Tibial artery (tissue), 4 donors: ENCODE results near the gene TRMT11.
A peak's percentile ranks its signal among the peaks of the same experiment; 100 is the strongest.
"Not testable (repeated sequence)": the region's sequence is repeated elsewhere in the genome, so short reads cannot be mapped to it uniquely, and the experiment has no call there.

Experiments used
- DNase-seq, 2 donors: peaks; one replicate each; pipeline ENCODE4 v3.0.0-alpha.2; 2019
- H3K27ac ChIP-seq, 2 donors: fragments of 200-600 bp; sonication (generic) in 1 of 2; 1 replicate in 1 of 2; 2 replicates in 1 of 2; pipeline ENCODE4 v1.5.1; 2018 to 2019; ENCODE audit warnings: mild to moderate bottlenecking in 1 of 2
- H3K27me3 ChIP-seq, 2 donors: fragments of 200-600 bp; sonication (generic) in 1 of 2; one replicate each; pipeline versions ENCODE4 v1.5.1 to v1.6.0; 2016 to 2019
- H3K36me3 ChIP-seq, 3 donors: fragments of 200-600 bp; sonication (generic) in 2 of 3; one replicate each; pipeline ENCODE4 v1.5.1; 2016 to 2019; ENCODE audit warnings: mild to moderate bottlenecking in 2 of 3
- H3K4me1 ChIP-seq, 4 donors: fragments of 200-600 bp; sonication (generic) in 2 of 4; 1 replicate in 3 of 4; 2 replicates in 1 of 4; pipeline ENCODE4 v1.5.1; 2016 to 2019
- H3K4me3 ChIP-seq, 2 donors: fragments of 200-600 bp; sonication (generic) in 1 of 2; 1 replicate in 1 of 2; 2 replicates in 1 of 2; pipeline ENCODE4 v1.5.1; 2018 to 2019; ENCODE audit warnings: mild to moderate bottlenecking in 2 of 2
- H3K9me3 ChIP-seq, 3 donors: fragments of 200-600 bp; sonication (generic) in 1 of 3; one replicate each; pipeline ENCODE4 v1.5.1; 2016 to 2019
- intact Hi-C: fragments of 100-400 bp; cut with DNase I; formaldehyde crosslinking; loops from one replicate; pipeline ENCODE4 v1.15.0; 2023; ENCODE audit warnings: low total_unique reads
- TF ChIP-seq, protein P1 (sequence below), 2 experiments: fragments of 200-600 bp in 1 of 2; fragments of 450-650 bp in 1 of 2; IDR thresholded peaks; one replicate each; pipeline ENCODE4 v1.5.1; 2017 to 2019; ENCODE audit warnings: antibody characterized with exemption in 2 of 2, mild to moderate bottlenecking in 1 of 2, moderate library complexity in 1 of 2

TRMT11 gene

DNA sequence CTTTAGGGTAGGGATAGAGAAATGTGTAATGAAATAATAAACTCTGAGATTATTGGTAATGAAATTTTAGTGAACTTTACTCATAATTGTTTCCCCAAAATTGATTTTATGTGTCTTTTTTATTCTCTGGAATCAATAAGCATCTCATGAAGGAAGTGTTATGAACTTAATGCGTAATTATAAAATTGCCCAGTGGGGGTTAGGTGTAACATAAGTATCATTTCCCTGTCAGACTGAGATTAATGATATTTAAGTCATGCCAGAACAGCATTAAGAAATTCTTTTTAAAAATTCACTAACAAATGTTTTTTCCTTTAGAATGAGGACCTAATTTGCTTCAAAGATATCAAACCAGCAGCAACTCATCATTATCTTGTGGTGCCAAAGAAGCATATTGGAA, 19.8 kb upstream of the TRMT11 start:
- Histone ChIP-seq H3K36me3 (no peaks in the 10 kb centered on the region), H3K4me1 (peaks cover 0 to 17% (median 8%) of the 10 kb centered on the region in 4 donors), H3K27ac (no peak overlapping the region), H3K4me3 (no peak overlapping the region), H3K27me3 (no peaks in the 10 kb centered on the region), H3K9me3 (no peaks in the 10 kb centered on the region)
- TF ChIP-seq, protein P1, sequence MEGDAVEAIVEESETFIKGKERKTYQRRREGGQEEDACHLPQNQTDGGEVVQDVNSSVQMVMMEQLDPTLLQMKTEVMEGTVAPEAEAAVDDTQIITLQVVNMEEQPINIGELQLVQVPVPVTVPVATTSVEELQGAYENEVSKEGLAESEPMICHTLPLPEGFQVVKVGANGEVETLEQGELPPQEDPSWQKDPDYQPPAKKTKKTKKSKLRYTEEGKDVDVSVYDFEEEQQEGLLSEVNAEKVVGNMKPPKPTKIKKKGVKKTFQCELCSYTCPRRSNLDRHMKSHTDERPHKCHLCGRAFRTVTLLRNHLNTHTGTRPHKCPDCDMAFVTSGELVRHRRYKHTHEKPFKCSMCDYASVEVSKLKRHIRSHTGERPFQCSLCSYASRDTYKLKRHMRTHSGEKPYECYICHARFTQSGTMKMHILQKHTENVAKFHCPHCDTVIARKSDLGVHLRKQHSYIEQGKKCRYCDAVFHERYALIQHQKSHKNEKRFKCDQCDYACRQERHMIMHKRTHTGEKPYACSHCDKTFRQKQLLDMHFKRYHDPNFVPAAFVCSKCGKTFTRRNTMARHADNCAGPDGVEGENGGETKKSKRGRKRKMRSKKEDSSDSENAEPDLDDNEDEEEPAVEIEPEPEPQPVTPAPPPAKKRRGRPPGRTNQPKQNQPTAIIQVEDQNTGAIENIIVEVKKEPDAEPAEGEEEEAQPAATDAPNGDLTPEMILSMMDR (IDR thresholded peaks at IDR 0.05): no peak
- intact Hi-C loops: no loop called here
- DNase-seq: no peak

DNA sequence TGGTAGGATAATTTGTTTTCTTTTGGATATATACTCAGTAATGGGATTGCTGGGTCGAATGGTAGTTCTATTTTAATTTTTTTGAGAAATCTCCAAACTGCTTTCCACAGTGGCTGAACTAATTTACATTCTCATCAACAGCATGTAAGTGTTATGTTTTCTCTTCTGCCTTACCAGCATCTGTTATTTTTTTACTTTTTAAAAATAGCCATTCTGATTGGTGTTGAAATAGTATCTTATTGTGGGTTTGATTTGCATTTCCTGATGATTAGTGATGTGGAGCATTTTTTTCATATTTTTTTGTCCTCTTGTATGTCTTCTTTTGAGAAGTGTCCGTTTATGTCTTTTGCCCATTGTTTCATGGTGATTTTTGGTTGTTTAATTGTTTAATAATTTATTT, 17.8 kb upstream of the TRMT11 start:
- no peak for DNase-seq
- Histone ChIP-seq H3K36me3 (peaks cover 0 to 1% (median 0%) of the 10 kb centered on the region in 3 donors), H3K9me3 (no peaks in the 10 kb centered on the region), H3K27me3 (no peaks in the 10 kb centered on the region), H3K4me3 (no peak overlapping the region), H3K27ac (no peak overlapping the region), H3K4me1 (peaks cover 0 to 6% (median 3%) of the 10 kb centered on the region in 4 donors)
- intact Hi-C loops: no loop called here
- TF ChIP-seq, protein P1 (IDR thresholded peaks at IDR 0.05): no peak

DNA sequence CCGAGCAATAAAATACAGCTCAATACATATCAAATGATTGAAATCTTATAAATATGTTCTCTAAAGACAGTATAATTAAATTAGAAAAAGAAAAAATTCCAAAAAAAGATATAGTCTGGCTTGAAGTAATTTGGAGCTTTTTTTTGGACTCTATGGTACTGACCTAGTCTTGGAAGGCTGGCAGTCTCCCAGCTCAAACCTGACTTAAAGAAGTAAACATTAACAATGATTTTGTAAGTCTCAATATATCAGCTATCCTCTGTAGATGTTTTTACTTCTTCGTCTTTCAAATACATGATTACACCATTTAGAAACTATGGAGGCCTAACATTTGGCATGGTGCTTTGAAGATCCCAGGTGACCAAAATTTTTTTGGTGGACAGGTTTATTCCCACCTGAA, 15.6 kb upstream of the TRMT11 start:
- Histone ChIP-seq H3K36me3 (peaks cover 10 to 16% (median 11%) of the 10 kb centered on the region in 3 donors), H3K4me3 (no peak overlapping the region), H3K27me3 (no peaks in the 10 kb centered on the region), H3K4me1 (no peaks in the 10 kb centered on the region), H3K27ac (no peak overlapping the region), H3K9me3 (no peaks in the 10 kb centered on the region)
- DNase-seq: no peak
- TF ChIP-seq, protein P1 (IDR thresholded peaks at IDR 0.05): no peak
- intact Hi-C loops: loop anchor here (10.0 kb wide), 1 partner anchor 666 kb away; the partner anchor contains the start of gene HDDC2

DNA sequence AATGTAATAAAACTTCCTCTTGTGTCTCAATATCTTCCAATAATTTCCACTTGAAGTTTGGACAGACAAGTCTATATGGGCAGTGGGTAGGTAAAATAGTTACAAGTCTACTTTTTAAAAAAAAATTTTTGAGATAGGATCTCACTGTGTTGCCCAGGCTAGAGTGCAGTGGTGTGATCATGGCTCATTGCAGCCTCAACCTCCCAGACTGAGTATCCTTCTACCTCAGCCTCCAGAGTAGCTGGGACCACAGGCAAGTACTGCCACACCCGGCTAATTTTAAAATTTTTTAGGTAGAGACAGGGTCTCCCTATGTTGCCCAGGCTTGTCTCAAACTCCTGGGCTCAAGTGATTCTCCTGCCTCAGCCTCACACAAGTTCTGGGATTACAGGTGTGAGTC, 13.9 kb upstream of the TRMT11 start:
- H3K4me3 ChIP-seq: not testable (repeated sequence)

DNA sequence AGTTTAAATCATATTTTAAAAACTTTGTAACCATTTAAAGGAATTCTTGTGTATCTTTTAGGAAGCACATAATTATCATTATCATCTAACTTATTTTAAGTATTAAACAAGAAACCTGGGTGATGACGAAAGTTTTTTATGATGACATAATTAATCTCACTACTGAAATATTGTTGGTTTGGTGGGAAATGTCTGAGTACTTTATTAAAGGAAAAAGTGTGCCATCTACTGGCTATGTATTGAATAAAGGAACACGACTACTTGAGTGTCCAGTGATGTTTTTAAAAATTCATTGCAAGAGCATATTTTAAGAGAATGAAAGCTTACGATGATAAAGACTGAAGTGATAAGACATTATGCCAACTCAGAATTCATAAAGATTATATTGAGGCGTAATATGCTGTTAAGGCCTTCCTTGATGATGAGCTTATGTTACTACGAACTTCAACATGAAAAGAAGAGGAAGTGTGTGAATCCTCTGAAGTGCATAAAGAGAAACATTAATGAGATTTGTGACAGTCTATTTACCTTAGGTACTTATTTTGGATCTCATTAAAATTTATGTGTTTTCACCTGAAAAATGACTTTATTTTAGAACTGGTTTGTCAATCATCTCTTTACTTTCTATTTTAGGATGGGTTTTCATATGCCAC, 12.0 kb upstream of the TRMT11 start:
- H3K27ac ChIP-seq: no peak overlapping the region
- H3K4me3 ChIP-seq: no peak overlapping the region
- H3K4me1 ChIP-seq: no peaks in the 10 kb centered on the region
- no peak for DNase-seq
- H3K9me3 ChIP-seq: no peaks in the 10 kb centered on the region
- TF ChIP-seq, protein P1 (IDR thresholded peaks at IDR 0.05): peak; percentile 54 to 56
- H3K27me3 ChIP-seq: no peaks in the 10 kb centered on the region
- intact Hi-C loops: loop anchor here (10.0 kb wide), 1 partner anchor 670 kb away; the partner anchor contains the start of gene HDDC2
- H3K36me3 ChIP-seq: peaks cover 14 to 18% (median 16%) of the 10 kb centered on the region in 3 donors

More for the DNA sequence above, 13.9 kb upstream of the TRMT11 start:
- intact Hi-C loops: loop anchor here (2.0 to 10.0 kb wide), 2 partner anchors 54 to 668 kb away; partner anchors contain the start of gene HDDC2
- H3K27ac ChIP-seq, DNase-seq, H3K27me3 ChIP-seq, H3K4me1 ChIP-seq, H3K9me3 ChIP-seq: not testable (repeated sequence)
- H3K36me3 ChIP-seq: peaks cover 14 to 18% (median 14%) of the 10 kb centered on the region in 3 donors

DNA sequence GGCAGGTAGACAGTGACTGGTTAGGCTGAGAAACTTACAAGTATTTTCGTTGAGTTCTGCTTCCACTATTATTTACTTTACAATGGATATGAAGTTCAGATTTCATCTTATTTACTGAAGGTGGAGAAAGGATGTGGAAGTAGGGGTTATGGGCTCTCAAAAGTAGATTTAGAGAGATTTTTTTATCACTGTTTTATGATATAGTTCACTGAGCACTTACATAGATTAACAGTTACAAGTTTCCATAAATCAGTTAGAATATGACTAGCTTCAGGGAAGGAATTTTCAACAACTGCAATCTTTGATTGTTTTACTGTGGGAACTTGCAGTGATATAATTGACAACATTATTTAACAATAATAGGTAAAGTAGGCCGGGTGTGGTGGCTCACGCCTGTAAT, 7.2 kb upstream of the TRMT11 start:
- H3K27ac ChIP-seq: no peak overlapping the region
- peaks cover 14 to 18% (median 16%) of the 10 kb centered on the region in 3 donors for H3K36me3 ChIP-seq
- TF ChIP-seq, protein P1 (IDR thresholded peaks at IDR 0.05): no peak
- no peaks in the 10 kb centered on the region for H3K27me3 ChIP-seq
- no peak overlapping the region for H3K4me3 ChIP-seq
- H3K4me1 ChIP-seq: no peaks in the 10 kb centered on the region
- no peak for DNase-seq
- H3K9me3 ChIP-seq: no peaks in the 10 kb centered on the region
- intact Hi-C loops: loop anchor here (10.0 kb wide), 1 partner anchor 674 kb away; the partner anchor contains the start of gene HDDC2
